GM23338 (cell line): ENCODE results near the gene OR2T3. TPM values are rescaled to one million over a fixed set of nuclear protein-coding genes. Genes with fewer than 3 reads are reported as not detected.
"Not testable (repeated sequence)": the region's sequence is repeated elsewhere in the genome, so short reads cannot be mapped to it uniquely, and the experiment has no call there.

ENCODE experiments used
- ATAC-seq: fragments of 200-7000 bp; cut with Tn5 transposase; 3 replicates; pipeline ENCODE4 v1.9.1; 2020
- DNase-seq: peaks from one replicate; pipeline ENCODE4 v3.0.0-alpha.2; 2015; ENCODE audit warnings: low spot score
- H2AFZ ChIP-seq: fragments of 200-600 bp; sonication (generic); 2 replicates; pipeline ENCODE4 v1.8.0; 2016; ENCODE audit warnings: antibody characterized with exemption, mild to moderate bottlenecking, moderate library complexity
- H3F3A ChIP-seq: fragments of 200-600 bp; sonication (generic); replicated peaks from 2 replicates; pipeline ENCODE4 v1.8.0; 2017; ENCODE audit warnings: antibody characterized with exemption, mixed run types, low read depth
- H3K27ac ChIP-seq: fragments of 200-600 bp; sonication (generic); 2 replicates; pipeline ENCODE4 v1.6.1; 2016; ENCODE audit warnings: low read depth
- H3K27me3 ChIP-seq: fragments of 200-600 bp; sonication (generic); 2 replicates; pipeline ENCODE4 v1.8.0; 2016; ENCODE audit warnings: mild to moderate bottlenecking, mixed run types, moderate library complexity; ENCODE audit not compliant: insufficient read depth
- H3K36me3 ChIP-seq: fragments of 200-600 bp; sonication (generic); 2 replicates; pipeline ENCODE4 v1.8.0; 2016; ENCODE audit warnings: mild to moderate bottlenecking; ENCODE audit not compliant: insufficient read depth
- H3K4me1 ChIP-seq: fragments of 200-600 bp; sonication (generic); 2 replicates; pipeline ENCODE4 v1.8.0; 2016; ENCODE audit warnings: mild to moderate bottlenecking, moderate library complexity; ENCODE audit not compliant: insufficient read depth
- H3K4me2 ChIP-seq: fragments of 200-600 bp; sonication (generic); 2 replicates; pipeline ENCODE4 v1.7.1; 2017; ENCODE audit warnings: mixed run types
- H3K4me3 ChIP-seq: fragments of 200-600 bp; sonication (generic); 2 replicates; pipeline ENCODE4 v1.6.1; 2016; ENCODE audit warnings: mixed run types
- H3K79me2 ChIP-seq: fragments of 200-600 bp; sonication (generic); replicated peaks from 2 replicates; pipeline ENCODE4 v1.8.0; 2017; ENCODE audit warnings: mild to moderate bottlenecking; ENCODE audit not compliant: insufficient read depth
- H3K9me2 ChIP-seq: fragments of 200-600 bp; sonication (generic); 2 replicates; pipeline ENCODE4 v1.8.0; 2017; ENCODE audit not compliant: insufficient read depth
- H4K20me1 ChIP-seq: fragments of 200-600 bp; sonication (generic); replicated peaks from 2 replicates; pipeline ENCODE4 v1.8.0; 2017; ENCODE audit warnings: mild to moderate bottlenecking; ENCODE audit not compliant: insufficient read depth
- H3K27ac Mint-ChIP-seq: 2 replicates; pipeline ENCODE4 v1.8.0; 2020; ENCODE audit warnings: inconsistent platforms, mild to moderate bottlenecking, moderate library complexity, mixed read lengths
- H3K27me3 Mint-ChIP-seq: 3 replicates; pipeline ENCODE4 v1.8.0; 2022; ENCODE audit warnings: low read depth, mild to moderate bottlenecking, moderate library complexity, mixed read lengths, inconsistent platforms; ENCODE audit not compliant: insufficient read depth, poor library complexity
- H3K36me3 Mint-ChIP-seq: 3 replicates; pipeline ENCODE4 v1.8.0; 2021; ENCODE audit warnings: low read depth, mild to moderate bottlenecking, inconsistent platforms, moderate library complexity, mixed read lengths
- H3K4me1 Mint-ChIP-seq: 3 replicates; pipeline ENCODE4 v1.8.0; 2020; ENCODE audit warnings: mild to moderate bottlenecking, inconsistent platforms, mixed read lengths
- H3K4me3 Mint-ChIP-seq: 3 replicates; pipeline ENCODE4 v1.8.0; 2021; ENCODE audit warnings: moderate library complexity, mild to moderate bottlenecking, inconsistent platforms, mixed read lengths
- H3K9me3 Mint-ChIP-seq: 3 replicates; pipeline ENCODE4 v1.8.0; 2020; ENCODE audit warnings: moderate library complexity, mild to moderate bottlenecking, inconsistent platforms, mixed read lengths
- polyA plus RNA-seq: library from polyadenylated mRNA; unstranded; fragments of >200 nt; fragmentation: Nextera tagmentation; extraction: Ambion mirVana; gene quantifications from 2 replicates; pipeline ENCODE4 v1.2.1, GENCODE V29; 2016
- total RNA-seq: library from RNA; depleted of rRNA; stranded (reverse); fragments of >200 nt; shearing (Covaris generic); gene quantifications from 2 replicates; pipeline ENCODE4 v1.2.3, GENCODE V29; 2014

OR2T3 gene
- total and polyA plus RNA-seq, 2 experiments from 2014 or later = not detected

DNA sequence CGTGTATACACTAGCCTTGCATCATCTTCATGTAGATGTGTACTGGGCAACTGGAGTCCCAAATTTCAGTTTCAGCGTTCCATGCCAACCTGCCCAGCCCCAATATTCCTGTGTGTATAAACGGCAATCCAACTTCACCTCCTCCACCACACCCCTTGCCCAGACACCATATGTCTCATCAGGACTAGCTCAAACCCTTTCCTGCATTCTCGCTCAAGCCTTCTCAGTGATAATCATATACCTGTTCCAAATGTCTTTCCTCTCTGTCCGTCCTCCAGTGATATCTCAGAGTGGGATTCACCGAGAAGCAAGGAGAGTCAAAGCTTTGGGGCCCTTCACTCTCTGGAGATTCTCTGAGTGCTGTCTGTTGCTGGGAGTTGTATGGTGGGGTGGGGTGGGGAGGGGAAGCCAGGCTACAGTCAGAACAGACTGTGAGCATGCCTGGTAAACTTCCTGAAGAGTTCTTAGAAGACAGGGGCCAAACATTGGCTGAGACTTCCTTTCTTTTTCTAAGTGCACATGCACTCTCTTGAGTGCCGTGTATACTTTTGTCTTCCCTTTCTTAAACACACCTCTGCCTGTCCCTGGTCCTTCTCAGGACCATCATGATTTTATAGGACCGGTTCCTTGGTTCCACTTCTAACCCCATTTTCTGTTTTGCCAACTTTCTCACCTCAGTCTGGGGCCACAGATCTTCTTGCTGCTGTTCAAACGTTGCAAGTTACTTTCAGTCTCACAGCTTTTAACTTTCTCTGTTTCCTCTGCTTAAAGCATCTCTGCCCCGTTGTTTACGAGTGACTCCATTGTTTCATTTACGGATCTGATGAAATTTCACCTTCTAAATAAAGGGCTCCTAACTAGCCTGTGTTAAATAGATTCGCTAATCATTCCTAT lies 8.8 kb downstream of the OR2T3 start:
- H3K9me2 ChIP-seq, H3K79me2 ChIP-seq, H3K27ac ChIP-seq, H3F3A ChIP-seq, H3K4me2 ChIP-seq, H3K4me3 ChIP-seq, H3K27ac Mint-ChIP-seq, H3K4me1 ChIP-seq, H3K4me1 Mint-ChIP-seq, H3K27me3 ChIP-seq, H2AFZ ChIP-seq, H3K27me3 Mint-ChIP-seq, H3K36me3 ChIP-seq, H3K4me3 Mint-ChIP-seq, H4K20me1 ChIP-seq, DNase-seq, ATAC-seq: not testable (repeated sequence)
- peaks cover 42% of the 10 kb centered on the region for H3K9me3 Mint-ChIP-seq
- H3K36me3 Mint-ChIP-seq = peaks cover 11% of the 10 kb centered on the region

DNA sequence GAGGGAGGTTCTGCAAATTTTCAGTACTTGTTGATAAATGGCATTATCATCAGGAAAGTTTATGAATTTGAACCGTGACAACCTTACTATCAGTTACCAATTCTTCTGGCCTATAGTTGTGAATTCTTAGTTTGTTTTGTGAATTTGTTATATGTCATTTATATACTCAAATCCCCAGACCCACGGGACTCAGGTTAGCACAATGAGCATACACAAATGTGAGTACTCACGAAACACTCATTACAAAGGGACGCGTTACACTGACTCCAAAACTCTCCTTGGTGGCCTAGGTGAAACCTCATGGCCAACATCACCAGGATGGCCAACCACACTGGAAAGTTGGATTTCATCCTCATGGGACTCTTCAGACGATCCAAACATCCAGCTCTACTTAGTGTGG lies 15.1 kb downstream of the OR2T3 start, which contains the start of gene OR2T5:
OR2T5 (plus strand) TSS at position 301 of the 400 bp plus-strand sequence; CDS start at position 301, 0 bp downstream.
- not testable (repeated sequence) for H3K9me3 Mint-ChIP-seq, H4K20me1 ChIP-seq, H3K36me3 Mint-ChIP-seq, H3K79me2 ChIP-seq, H3F3A ChIP-seq, H3K4me2 ChIP-seq, H3K4me1 Mint-ChIP-seq, H3K4me3 ChIP-seq, H3K27me3 Mint-ChIP-seq, H2AFZ ChIP-seq, H3K4me1 ChIP-seq, H3K27ac ChIP-seq, H3K4me3 Mint-ChIP-seq, H3K9me2 ChIP-seq, H3K27me3 ChIP-seq, DNase-seq, ATAC-seq, H3K36me3 ChIP-seq, H3K27ac Mint-ChIP-seq

DNA sequence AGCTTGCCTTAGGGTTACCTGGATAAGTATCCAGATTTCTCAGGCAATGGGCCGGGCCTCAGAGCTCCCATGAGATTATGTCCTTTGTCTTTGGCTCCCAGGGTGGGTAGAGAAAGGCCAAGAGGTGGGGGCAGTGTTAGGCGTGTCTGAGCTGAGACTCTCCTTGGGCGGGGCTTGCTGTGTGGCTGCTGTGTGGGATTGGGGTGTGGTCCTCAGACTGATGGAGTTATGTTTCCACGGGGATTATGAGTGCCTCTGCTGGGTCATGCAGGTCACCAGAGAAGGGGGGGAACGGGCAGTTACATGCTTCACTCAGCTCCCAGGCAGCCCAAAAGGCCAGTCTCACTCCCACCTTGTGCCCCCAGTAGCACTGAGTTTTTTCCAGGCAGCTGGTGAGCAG lies 23.5 kb downstream of the OR2T3 start:
- not testable (repeated sequence) for H3K4me1 Mint-ChIP-seq, H3K4me2 ChIP-seq, H3K4me1 ChIP-seq, DNase-seq, H3K36me3 ChIP-seq, H3K9me2 ChIP-seq, H3K4me3 ChIP-seq, H3K4me3 Mint-ChIP-seq, H3K36me3 Mint-ChIP-seq, H4K20me1 ChIP-seq, H3K27me3 Mint-ChIP-seq, H3K79me2 ChIP-seq, H3K27ac ChIP-seq, H2AFZ ChIP-seq, ATAC-seq, H3K27ac Mint-ChIP-seq, H3F3A ChIP-seq, H3K27me3 ChIP-seq
- peaks cover 31% of the 10 kb centered on the region for H3K9me3 Mint-ChIP-seq

DNA sequence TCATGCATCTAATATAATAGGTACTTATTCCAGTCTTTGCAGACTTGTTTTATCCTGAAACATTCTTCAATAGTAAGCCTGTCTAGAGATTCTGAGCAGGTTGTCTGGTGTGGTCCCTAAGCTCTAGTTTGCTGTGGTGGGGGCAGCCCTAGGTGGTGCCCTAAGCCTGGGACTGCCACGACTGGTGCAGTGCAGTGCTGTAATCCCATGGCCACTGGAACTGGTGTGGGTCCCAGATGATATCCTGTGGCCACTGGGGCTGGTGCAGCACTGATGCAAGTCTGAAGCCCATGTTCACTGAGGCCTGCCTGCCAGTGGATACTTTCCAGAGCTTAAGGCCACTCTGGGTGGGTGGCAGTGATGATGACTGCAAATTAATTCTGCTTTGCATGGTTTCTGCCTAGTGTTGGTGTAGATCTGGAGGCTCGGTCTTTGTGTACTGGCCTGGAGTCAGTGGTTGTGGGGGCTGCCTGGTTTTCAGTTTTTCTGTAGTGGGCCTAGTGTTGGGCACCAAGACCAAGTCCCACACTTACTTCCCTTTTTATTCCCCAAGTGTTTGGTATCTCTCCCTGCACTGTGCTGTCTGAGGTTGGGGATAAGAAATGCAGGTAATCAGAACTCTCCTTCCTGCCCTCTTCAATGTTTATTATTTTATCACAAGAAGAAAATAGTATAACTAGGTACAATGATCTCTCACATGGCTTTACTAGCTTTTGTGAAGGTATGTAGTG lies 27.3 kb downstream of the OR2T3 start:
- H3K4me1 Mint-ChIP-seq, H3K79me2 ChIP-seq, H3K27me3 ChIP-seq, H3K27ac Mint-ChIP-seq, H3K27ac ChIP-seq, H3K27me3 Mint-ChIP-seq, H3K36me3 Mint-ChIP-seq, H3K4me1 ChIP-seq, H3F3A ChIP-seq, DNase-seq, H3K4me3 ChIP-seq, H3K9me2 ChIP-seq, H3K4me2 ChIP-seq, ATAC-seq, H4K20me1 ChIP-seq, H3K4me3 Mint-ChIP-seq, H3K36me3 ChIP-seq, H2AFZ ChIP-seq: not testable (repeated sequence)
- peaks cover 23% of the 10 kb centered on the region for H3K9me3 Mint-ChIP-seq

DNA sequence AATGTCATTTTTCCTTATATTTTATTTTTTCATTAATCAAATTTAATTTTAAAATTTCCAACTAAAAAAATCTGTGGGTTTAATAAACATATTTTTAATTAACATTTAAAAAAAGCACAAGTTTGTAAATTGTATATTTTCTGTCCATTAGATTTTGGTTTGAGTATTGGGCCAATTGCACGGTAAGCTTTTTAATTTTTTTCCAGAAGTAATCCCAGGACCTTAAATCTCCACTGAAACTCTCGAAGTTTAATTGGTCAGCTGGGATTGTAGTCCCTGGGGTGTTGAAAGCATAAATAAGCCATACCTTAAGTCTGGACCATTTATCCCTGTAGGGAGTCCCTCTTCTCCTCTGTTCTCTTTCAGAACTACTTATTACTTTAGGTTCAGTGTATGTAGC lies 34.6 kb downstream of the OR2T3 start, which contains the start of gene OR2G6:
OR2G6 (plus strand) TSS at position 301 of the 400 bp plus-strand sequence. CDS start 13,574 bp downstream, outside the sequence.
- not testable (repeated sequence) for H3K79me2 ChIP-seq, H3K36me3 Mint-ChIP-seq, H3K27ac ChIP-seq, H3K9me3 Mint-ChIP-seq, H3K4me1 Mint-ChIP-seq, H3K27me3 Mint-ChIP-seq, H4K20me1 ChIP-seq, H3K4me1 ChIP-seq, H3K9me2 ChIP-seq, DNase-seq, H2AFZ ChIP-seq, H3K36me3 ChIP-seq, H3K4me3 Mint-ChIP-seq, H3K27me3 ChIP-seq, H3F3A ChIP-seq, H3K4me3 ChIP-seq, H3K27ac Mint-ChIP-seq, H3K4me2 ChIP-seq, ATAC-seq

DNA sequence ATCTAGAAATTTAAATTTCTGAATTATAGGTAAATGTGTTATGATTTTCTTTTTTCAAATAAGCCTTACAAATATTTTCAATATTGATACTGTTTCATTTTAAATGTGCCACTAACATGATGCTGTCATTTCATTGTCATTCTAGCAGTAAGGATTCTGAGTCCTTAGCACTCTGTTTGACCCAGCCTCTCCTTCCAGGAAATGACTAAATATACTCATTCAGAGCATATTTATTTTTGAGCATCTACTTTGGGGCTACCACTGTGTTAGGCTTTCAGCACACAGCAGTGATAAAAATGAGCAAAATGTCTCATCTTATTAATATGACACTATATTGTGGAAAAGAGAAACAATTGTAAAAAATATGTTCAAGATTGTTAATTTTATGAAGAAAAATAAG lies 37.1 kb downstream of the OR2T3 start:
- H3K4me1 ChIP-seq, H3F3A ChIP-seq, H3K9me3 Mint-ChIP-seq, DNase-seq, H3K27me3 Mint-ChIP-seq, H3K36me3 Mint-ChIP-seq, H3K4me2 ChIP-seq, H3K79me2 ChIP-seq, H3K27me3 ChIP-seq, H3K4me3 Mint-ChIP-seq, H3K4me1 Mint-ChIP-seq, ATAC-seq, H3K9me2 ChIP-seq, H3K27ac Mint-ChIP-seq, H4K20me1 ChIP-seq, H3K36me3 ChIP-seq, H2AFZ ChIP-seq, H3K27ac ChIP-seq, H3K4me3 ChIP-seq: not testable (repeated sequence)
